Lower leg skin (tissue), 3 donors: ENCODE results near the gene SORCS2.

ENCODE experiments used
- CTCF ChIP-seq, 3 donors: fragments of 450-650 bp; IDR thresholded peaks; one replicate each; pipeline ENCODE4 v1.5.1; 2016; ENCODE audit warnings: antibody characterized with exemption in 3 of 3, mild to moderate bottlenecking in 3 of 3, moderate library complexity in 2 of 3
- POLR2A ChIP-seq, 2 donors: fragments of 450-650 bp; IDR thresholded peaks; one replicate each; pipeline ENCODE4 v1.6.1; 2016 to 2017; ENCODE audit warnings: antibody characterized with exemption in 2 of 2, mild to moderate bottlenecking in 1 of 2, moderate library complexity in 1 of 2

- TF ChIP-seq CTCF (IDR thresholded peaks at IDR 0.05) (no peak), POLR2A (IDR thresholded peaks at IDR 0.05) (no peak)
Measured at GRCh38 chr4:7255488-7255881, 63.1 kb downstream of the SORCS2 start.
